ENCODE data around the gene MIB2.

DNA sequence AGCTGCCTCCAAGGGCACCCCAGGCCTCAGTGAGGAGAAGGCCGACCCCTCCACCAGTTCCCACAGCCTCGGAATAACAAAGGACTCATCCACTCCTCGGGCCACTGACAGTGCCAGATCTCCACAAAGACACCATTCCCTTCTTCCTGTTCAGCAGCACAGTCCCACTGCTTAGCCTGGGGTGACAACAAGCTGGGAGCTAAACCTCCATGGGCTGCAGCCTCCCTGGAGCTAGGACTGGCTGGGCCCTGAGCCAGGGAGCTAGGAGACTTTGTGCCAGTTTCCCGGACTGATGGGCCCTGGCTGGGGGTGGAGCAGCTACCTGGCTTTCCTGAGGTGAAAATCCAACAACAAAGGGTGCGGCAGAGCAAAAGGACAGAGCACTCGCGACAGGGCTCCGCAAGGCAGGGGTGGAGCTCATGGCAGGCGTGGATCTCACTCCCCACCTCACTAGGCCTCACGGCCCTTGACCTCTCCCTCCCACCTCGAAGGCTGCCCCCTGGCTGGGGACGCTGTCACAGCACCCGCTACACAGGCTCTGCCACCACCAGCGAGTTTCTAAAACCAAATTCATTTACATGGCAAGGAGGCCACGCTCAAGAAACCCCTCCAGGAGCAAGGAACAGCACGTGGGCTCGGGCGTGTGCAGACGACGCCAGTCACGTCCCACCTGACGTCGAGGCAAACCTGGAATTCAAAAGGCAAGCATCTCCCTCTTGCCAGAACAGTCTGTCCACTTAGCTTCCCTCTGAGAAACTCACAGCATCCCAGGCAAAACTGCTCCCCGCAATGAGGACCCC is 63.5 kb downstream of the MIB2 start:
- TF ChIP-seq, protein P1, sequence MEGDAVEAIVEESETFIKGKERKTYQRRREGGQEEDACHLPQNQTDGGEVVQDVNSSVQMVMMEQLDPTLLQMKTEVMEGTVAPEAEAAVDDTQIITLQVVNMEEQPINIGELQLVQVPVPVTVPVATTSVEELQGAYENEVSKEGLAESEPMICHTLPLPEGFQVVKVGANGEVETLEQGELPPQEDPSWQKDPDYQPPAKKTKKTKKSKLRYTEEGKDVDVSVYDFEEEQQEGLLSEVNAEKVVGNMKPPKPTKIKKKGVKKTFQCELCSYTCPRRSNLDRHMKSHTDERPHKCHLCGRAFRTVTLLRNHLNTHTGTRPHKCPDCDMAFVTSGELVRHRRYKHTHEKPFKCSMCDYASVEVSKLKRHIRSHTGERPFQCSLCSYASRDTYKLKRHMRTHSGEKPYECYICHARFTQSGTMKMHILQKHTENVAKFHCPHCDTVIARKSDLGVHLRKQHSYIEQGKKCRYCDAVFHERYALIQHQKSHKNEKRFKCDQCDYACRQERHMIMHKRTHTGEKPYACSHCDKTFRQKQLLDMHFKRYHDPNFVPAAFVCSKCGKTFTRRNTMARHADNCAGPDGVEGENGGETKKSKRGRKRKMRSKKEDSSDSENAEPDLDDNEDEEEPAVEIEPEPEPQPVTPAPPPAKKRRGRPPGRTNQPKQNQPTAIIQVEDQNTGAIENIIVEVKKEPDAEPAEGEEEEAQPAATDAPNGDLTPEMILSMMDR (IDR thresholded peaks at IDR 0.05): peak; percentile 47 to 87 (median 64)
- TF ChIP-seq POLR2A (IDR thresholded peaks at IDR 0.05): peak in 1 of 2 donors; percentile 60
